Mesothelial cell of epicardium (in vitro differentiated cells): Measurements from ENCODE around the gene MSANTD1. TPM values are rescaled to one million over a fixed set of nuclear protein-coding genes. Genes with fewer than 3 reads are reported as not detected.

Experiments used
- total RNA-seq: library from RNA; stranded (reverse); gene quantifications from 3 replicates; pipeline ENCODE4 v1.2.1, GENCODE V29; 2021

Gene MSANTD1
- total RNA-seq, 1 donor from 2014 or later, result 2.6 TPM

Other genes with a start within 250 kb of the MSANTD1 start
- not detected in 3 replicates for gene HTT-AS, start 174.6 kb upstream of the MSANTD1 start, total RNA-seq
- 69.1 to 73.6 TPM (median 70.4 TPM) in 3 replicates for gene HTT, start 174.5 kb upstream of the MSANTD1 start, total RNA-seq
- gene RGS12, start 43.9 kb downstream of the MSANTD1 start, total RNA-seq, result 75.9 to 81.9 TPM (median 78.9 TPM) in 3 replicates
- gene HGFAC, start 192.8 kb downstream of the MSANTD1 start, total RNA-seq, result 1.9 to 2.5 TPM (median 2.0 TPM) in 3 replicates
- gene DOK7, start 214.1 kb downstream of the MSANTD1 start, total RNA-seq, result 4.0 to 4.8 TPM (median 4.5 TPM) in 3 replicates